ENCODE measurements around the gene CASR.

- TF ChIP-seq POLR2AphosphoS5 (IDR thresholded peaks at IDR 0.05; ENCODE audit: borderline replicate concordance, low read depth, low read length) (no peak), EZH2 (IDR thresholded peaks at IDR 0.05) (no peak)
These were observed 37.0 kb upstream of the CASR start for GRCh38 chr3:122146466-122146865.
